ENCODE results near the gene UBE2O. TPM values are rescaled to one million over a fixed set of nuclear protein-coding genes. Genes with fewer than 3 reads are reported as not detected.

UBE2O gene
- total RNA-seq, 2 donors from 2014 or later: 19.5 to 21.8 TPM

GRCh38 chr17:76397687-76398522 is 55.0 kb downstream of the UBE2O start:
- peak; percentile 97 to 99 for TF ChIP-seq CTCF (IDR thresholded peaks at IDR 0.05)
- Histone ChIP-seq H3K36me3 (peaks cover 91% of the 10 kb centered on the region), H3K27ac (no peak overlapping the region), H3K27me3 (no peaks in the 10 kb centered on the region), H3K4me1 (no peaks in the 10 kb centered on the region), H3K9me3 (no peaks in the 10 kb centered on the region), H3K4me3 (no peak overlapping the region)
- DNase-seq (ENCODE audit: low spot score): peak; percentile 94

- peaks cover 88% of the 10 kb centered on the region for H3K36me3 ChIP-seq
- DNase-seq (ENCODE audit: low spot score): no peak
- H3K4me1 ChIP-seq: no peaks in the 10 kb centered on the region
- no peak overlapping the region for H3K4me3 ChIP-seq
- H3K9me3 ChIP-seq: no peaks in the 10 kb centered on the region
- no peak overlapping the region for H3K27ac ChIP-seq
- no peak for TF ChIP-seq CTCF (IDR thresholded peaks at IDR 0.05)
- no peaks in the 10 kb centered on the region for H3K27me3 ChIP-seq
Measured at GRCh38 chr17:76397184-76397583, 55.8 kb downstream of the UBE2O start.

GRCh38 chr17:76395980-76396379 is 57.0 kb downstream of the UBE2O start:
- Histone ChIP-seq H3K36me3 (peaks cover 89% of the 10 kb centered on the region), H3K9me3 (no peaks in the 10 kb centered on the region), H3K4me1 (no peaks in the 10 kb centered on the region), H3K27ac (no peak overlapping the region), H3K4me3 (no peak overlapping the region), H3K27me3 (no peaks in the 10 kb centered on the region)
- DNase-seq (ENCODE audit: low spot score): no peak
- no peak for TF ChIP-seq CTCF (IDR thresholded peaks at IDR 0.05)

- no peak for DNase-seq (ENCODE audit: low spot score)
- peaks cover 78% of the 10 kb centered on the region for H3K36me3 ChIP-seq
- H3K27ac ChIP-seq: no peak overlapping the region
- no peaks in the 10 kb centered on the region for H3K9me3 ChIP-seq
- no peaks in the 10 kb centered on the region for H3K27me3 ChIP-seq
- no peak overlapping the region for H3K4me3 ChIP-seq
- no peak for TF ChIP-seq CTCF (IDR thresholded peaks at IDR 0.05)
- no peaks in the 10 kb centered on the region for H3K4me1 ChIP-seq
Measured at GRCh38 chr17:76394166-76394565, 58.8 kb downstream of the UBE2O start.

GRCh38 chr17:76391200-76391715 is 61.7 kb downstream of the UBE2O start:
- H3K4me3 ChIP-seq: no peak overlapping the region
- H3K36me3 ChIP-seq: peaks cover 51% of the 10 kb centered on the region
- no peaks in the 10 kb centered on the region for H3K27me3 ChIP-seq
- no peak for DNase-seq (ENCODE audit: low spot score)
- no peak overlapping the region for H3K27ac ChIP-seq
- H3K4me1 ChIP-seq: peaks cover 0 to 3% of the 10 kb centered on the region in 2 donors
- TF ChIP-seq CTCF (IDR thresholded peaks at IDR 0.05): no peak
- no peaks in the 10 kb centered on the region for H3K9me3 ChIP-seq
